GM20000 (cell line): ENCODE data around the gene CBY2.

Experiments
- DNase-seq: peaks from one replicate; pipeline ENCODE4 v3.0.0; 2012; ENCODE audit warnings: low spot score
- TF ChIP-seq, protein P1 (sequence below): IDR thresholded peaks from 2 replicates; pipeline ENCODE4 v1.5.1; 2012; ENCODE audit warnings: mild to moderate bottlenecking, control low read depth; ENCODE audit errors: extremely low read depth, missing control alignments

The CBY2 gene

DNA sequence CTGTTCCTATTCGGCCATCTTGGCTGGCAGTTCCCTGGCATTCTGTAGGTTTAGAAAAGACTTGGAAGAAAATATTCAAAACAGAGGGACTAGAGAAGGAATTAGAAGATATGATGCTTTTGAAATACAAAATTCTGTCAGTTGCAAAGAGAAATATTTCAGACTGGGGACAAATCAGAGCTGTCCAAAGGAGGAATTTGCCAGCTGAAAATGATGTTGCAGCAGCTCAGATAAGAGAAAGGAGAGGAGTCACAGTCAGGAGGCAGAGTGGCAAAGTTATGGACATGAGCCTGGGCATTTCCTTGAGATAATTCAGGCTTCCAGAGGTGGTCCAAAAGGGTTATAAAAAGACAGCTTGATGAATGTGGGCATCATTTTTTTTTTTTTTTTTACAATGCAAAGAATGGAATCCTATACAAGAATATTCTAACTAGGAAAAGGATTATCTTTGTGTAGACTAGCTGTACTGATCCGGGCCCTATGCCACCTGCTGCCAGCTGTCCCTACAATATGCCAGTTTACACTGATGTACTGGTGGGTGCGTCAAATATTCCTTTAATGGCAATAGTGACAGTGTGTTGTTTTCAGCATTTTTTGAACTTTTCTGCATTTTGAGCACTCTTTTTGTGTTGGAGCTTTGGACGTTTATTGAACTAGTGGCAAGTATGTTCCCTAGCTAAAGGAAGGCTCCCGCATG lies 31.8 kb upstream of the CBY2 start:
- no peak for DNase-seq
- TF ChIP-seq, protein P1, sequence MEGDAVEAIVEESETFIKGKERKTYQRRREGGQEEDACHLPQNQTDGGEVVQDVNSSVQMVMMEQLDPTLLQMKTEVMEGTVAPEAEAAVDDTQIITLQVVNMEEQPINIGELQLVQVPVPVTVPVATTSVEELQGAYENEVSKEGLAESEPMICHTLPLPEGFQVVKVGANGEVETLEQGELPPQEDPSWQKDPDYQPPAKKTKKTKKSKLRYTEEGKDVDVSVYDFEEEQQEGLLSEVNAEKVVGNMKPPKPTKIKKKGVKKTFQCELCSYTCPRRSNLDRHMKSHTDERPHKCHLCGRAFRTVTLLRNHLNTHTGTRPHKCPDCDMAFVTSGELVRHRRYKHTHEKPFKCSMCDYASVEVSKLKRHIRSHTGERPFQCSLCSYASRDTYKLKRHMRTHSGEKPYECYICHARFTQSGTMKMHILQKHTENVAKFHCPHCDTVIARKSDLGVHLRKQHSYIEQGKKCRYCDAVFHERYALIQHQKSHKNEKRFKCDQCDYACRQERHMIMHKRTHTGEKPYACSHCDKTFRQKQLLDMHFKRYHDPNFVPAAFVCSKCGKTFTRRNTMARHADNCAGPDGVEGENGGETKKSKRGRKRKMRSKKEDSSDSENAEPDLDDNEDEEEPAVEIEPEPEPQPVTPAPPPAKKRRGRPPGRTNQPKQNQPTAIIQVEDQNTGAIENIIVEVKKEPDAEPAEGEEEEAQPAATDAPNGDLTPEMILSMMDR: no peak

DNA sequence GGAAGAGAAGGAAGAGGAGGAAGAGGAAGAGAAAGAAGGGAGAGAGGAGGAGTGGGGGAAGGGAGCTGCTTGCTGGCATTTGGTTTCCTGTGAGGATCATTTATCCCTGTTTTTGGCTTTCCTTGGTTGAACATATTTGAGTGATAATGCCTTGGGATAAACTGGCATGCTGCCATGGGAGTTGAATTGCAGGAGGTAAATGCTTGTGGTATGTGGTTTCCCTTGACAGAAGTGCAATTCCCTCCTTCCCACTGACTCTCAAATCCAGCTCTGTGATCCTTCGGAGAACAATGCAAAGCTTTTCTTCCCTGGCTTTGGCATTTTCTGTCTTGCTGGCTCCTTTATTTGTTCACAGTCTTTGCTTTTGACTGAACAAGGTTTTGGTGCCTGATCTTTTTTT lies 27.2 kb upstream of the CBY2 start:
- DNase-seq: no peak
- TF ChIP-seq, protein P1: no peak

DNA sequence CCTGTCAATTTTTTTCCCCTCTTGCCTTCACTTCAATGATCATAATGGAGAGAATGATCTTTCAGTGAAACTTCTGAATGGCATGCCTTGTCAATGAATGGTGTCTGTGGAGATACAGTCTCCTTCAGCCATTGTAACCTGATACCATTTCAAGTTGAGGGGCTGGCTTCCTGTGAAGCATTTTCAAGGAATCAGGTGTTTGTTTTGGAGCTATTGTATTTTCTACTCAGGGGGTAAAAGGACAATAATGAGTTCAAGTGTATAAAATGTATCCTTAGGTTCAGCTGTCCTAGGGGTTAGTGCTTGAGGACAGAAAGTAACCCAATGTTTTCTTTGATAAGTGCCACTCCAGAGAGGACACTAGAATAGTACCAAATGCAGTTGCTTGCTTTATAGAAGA lies 23.8 kb upstream of the CBY2 start:
- TF ChIP-seq, protein P1: no peak
- no peak for DNase-seq

DNA sequence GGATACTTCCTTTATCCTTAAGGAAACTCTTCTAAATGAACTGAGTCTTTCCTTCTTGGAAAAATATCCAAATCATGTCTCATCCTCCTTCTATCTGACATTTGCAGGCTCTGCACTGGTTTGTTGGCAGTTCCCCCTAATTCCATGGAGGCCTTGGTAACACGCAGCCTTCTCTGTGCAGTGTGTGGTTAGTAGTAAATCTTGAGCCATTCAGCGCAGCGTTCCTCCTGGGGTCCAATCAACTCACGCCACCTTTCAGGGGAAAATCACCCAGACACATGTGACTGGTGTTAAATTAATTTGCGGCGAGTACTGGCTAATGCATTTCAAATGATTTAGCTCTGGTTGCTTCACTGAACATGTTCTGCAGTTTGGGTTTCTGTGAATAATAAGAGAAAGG lies 21.0 kb upstream of the CBY2 start:
- TF ChIP-seq, protein P1: no peak
- no peak for DNase-seq

DNA sequence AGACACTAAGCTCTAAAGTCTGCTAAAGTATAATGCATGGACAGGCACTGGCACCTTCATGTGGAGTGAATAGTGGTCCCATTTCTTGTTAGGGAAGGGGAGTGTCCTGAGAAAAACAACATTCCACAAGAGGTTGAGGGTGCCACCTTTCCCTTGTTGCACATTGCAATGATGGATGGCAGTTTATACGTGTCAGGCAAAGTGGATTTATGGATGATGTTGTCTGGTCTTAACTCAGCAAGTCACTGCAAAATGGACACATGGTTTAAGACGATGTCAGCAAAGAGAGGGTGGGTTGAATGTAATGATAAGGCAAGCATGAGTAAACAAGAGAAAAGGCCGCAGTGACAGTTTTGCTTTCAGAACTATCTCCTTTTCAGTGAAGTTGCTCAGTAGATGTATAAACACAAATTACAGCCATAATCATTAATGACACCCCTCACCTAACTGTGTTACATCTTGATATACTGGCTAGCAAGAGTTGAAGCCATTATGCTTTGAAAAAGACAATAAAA lies 19.6 kb upstream of the CBY2 start:
- DNase-seq: no peak
- TF ChIP-seq, protein P1: no peak

DNA sequence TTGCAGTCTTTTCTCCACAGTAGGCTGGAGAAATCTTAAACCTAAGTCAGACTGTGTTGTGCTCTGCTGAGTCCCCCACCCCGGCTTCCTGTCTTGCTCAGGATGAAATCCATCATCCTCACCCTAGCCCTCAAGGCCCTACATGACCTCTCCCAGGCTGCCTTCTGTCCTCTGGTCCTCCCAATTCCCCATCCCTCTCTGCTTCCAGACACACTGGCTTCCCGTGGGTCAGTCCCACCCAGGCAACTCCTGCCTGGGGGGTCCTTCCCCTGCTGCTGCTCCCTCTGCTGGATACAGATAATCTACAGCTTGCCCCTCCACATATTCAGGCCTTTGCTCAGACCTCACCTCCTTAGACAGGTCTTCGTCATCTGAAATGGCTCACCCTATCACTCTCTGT lies 18.4 kb upstream of the CBY2 start:
- TF ChIP-seq, protein P1: peak; percentile 27
- DNase-seq: no peak

DNA sequence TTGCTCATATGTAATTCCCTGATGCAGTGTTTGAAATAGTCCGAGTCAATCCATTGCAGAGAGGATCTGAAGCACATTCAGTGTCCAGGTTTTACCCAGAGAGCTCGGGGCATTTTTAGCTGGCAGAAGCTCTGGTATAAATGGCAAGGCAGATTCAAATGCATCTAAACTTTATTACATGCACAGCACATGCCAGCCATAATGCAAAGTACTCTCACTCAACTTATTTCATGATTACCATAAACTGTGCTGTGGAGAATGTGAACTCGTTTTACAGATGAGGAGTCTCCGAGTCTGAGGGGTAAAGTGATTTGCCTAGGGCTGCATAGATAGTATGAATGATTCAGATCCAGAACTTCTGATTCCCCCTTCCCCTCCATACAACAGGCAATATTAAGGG lies 13.5 kb upstream of the CBY2 start:
- DNase-seq: no peak
- TF ChIP-seq, protein P1: no peak
